HEK293T (cell line): ENCODE measurements around the gene KCNK2.

ENCODE experiments used
- ARNT ChIP-seq: fragments of 450-650 bp; IDR thresholded peaks from 2 replicates; pipeline ENCODE4 v1.6.1; 2017; ENCODE audit warnings: mild to moderate bottlenecking
- BHLHE40 ChIP-seq: fragments of 450-650 bp; IDR thresholded peaks from 2 replicates; pipeline ENCODE4 v1.6.1; 2016; ENCODE audit warnings: mild to moderate bottlenecking, moderate library complexity, borderline replicate concordance
- CTBP1 ChIP-seq: fragments of 450-650 bp; IDR thresholded peaks from 2 replicates; pipeline ENCODE4 v1.6.1; 2016; ENCODE audit warnings: borderline replicate concordance
- ELF4 ChIP-seq: fragments of 450-650 bp; IDR thresholded peaks from 2 replicates; pipeline ENCODE4 v1.6.1; 2017; ENCODE audit warnings: antibody characterized with exemption
- FOXA1 ChIP-seq: fragments of 450-650 bp; IDR thresholded peaks from 2 replicates; pipeline ENCODE4 v1.6.1; 2016; ENCODE audit warnings: mild to moderate bottlenecking
- FOXK2 ChIP-seq: fragments of 450-650 bp; IDR thresholded peaks from 2 replicates; pipeline ENCODE4 v1.6.1; 2016; ENCODE audit warnings: mild to moderate bottlenecking
- FOXM1 ChIP-seq: fragments of 450-650 bp; IDR thresholded peaks from 2 replicates; pipeline ENCODE4 v1.6.1; 2017; ENCODE audit warnings: mild to moderate bottlenecking, borderline replicate concordance
- HDGF ChIP-seq: fragments of 450-650 bp; IDR thresholded peaks from 2 replicates; pipeline ENCODE4 v1.6.1; 2017; ENCODE audit warnings: antibody characterized with exemption, borderline replicate concordance
- LEF1 ChIP-seq: fragments of 450-650 bp; IDR thresholded peaks from 2 replicates; pipeline ENCODE4 v1.6.1; 2017; ENCODE audit warnings: mild to moderate bottlenecking, borderline replicate concordance
- NFRKB ChIP-seq: fragments of 450-650 bp; IDR thresholded peaks from 2 replicates; pipeline ENCODE4 v1.6.1; 2016; ENCODE audit warnings: mild to moderate bottlenecking, moderate library complexity
- SP1 ChIP-seq: fragments of 450-650 bp; IDR thresholded peaks from 2 replicates; pipeline ENCODE4 v1.6.1; 2017
- SUZ12 ChIP-seq: fragments of 450-650 bp; IDR thresholded peaks from 2 replicates; pipeline ENCODE4 v1.6.1; 2016; ENCODE audit warnings: mild to moderate bottlenecking
- ZNF384 ChIP-seq: fragments of 450-650 bp; IDR thresholded peaks from 2 replicates; pipeline ENCODE4 v1.6.1; 2016

- TF ChIP-seq FOXM1 (no peak), BHLHE40 (no peak), ARNT (no peak), FOXK2 (no peak), ZNF384 (no peak), FOXA1 (no peak), CTBP1 (no peak), HDGF (no peak), SP1 (no peak), LEF1 (no peak), NFRKB (no peak), ELF4 (no peak), SUZ12 (no peak)
These were observed 22.6 kb upstream of the KCNK2 start for GRCh38 chr1:215059947-215060346.
